Natural killer cell (primary cell): Measurements from ENCODE around the gene RIPOR1. TPM values are rescaled to one million over a fixed set of nuclear protein-coding genes. Genes with fewer than 3 reads are reported as not detected.
A peak's percentile ranks its signal among the peaks of the same experiment; 100 is the strongest.

ENCODE experiments used
- ATAC-seq, 3 donors: fragments of 150-1000 bp in 2 of 3; fragments of 200-7000 bp in 1 of 3; cut with Tn5 transposase; 1 replicate in 1 of 3; 2 replicates in 2 of 3; pipeline ENCODE4 v1.10.0; 2021; ENCODE audit warnings: mild to moderate bottlenecking in 2 of 3, moderate library complexity in 2 of 3
- DNase-seq, 2 donors: peaks; one replicate each; pipeline versions ENCODE4 v3.0.0 to v3.0.0-alpha.2; 2013 to 2021; ENCODE audit warnings: mixed read lengths in 1 of 2
- H3K27ac ChIP-seq: one replicate; pipeline ENCODE4 v1.5.1; 2013; ENCODE audit warnings: mild to moderate bottlenecking, low read length
- H3K27me3 ChIP-seq: one replicate; pipeline ENCODE4 v1.6.1; 2013; ENCODE audit warnings: low read length; ENCODE audit not compliant: control insufficient read depth, insufficient read depth
- H3K36me3 ChIP-seq: one replicate; pipeline ENCODE4 v1.6.1; 2013; ENCODE audit warnings: low read length; ENCODE audit not compliant: control insufficient read depth, insufficient read depth
- H3K4me1 ChIP-seq: one replicate; pipeline ENCODE4 v1.6.1; 2013; ENCODE audit warnings: low read length; ENCODE audit not compliant: control insufficient read depth, insufficient read depth
- H3K4me3 ChIP-seq: one replicate; pipeline ENCODE4 v1.5.1; 2013; ENCODE audit warnings: low read length
- H3K9me3 ChIP-seq: one replicate; pipeline ENCODE4 v1.6.1; 2013; ENCODE audit warnings: low read length; ENCODE audit not compliant: control insufficient read depth, insufficient read depth
- H3K27ac Mint-ChIP-seq, 2 donors: one replicate each; pipeline ENCODE4 v1.8.0; 2022; ENCODE audit warnings: mild to moderate bottlenecking in 2 of 2, mixed read lengths in 2 of 2, moderate library complexity in 1 of 2
- H3K27me3 Mint-ChIP-seq, 2 donors: one replicate each; pipeline ENCODE4 v1.8.0; 2022; ENCODE audit warnings: low read depth in 2 of 2, mixed read lengths in 2 of 2
- H3K36me3 Mint-ChIP-seq: one replicate; pipeline ENCODE4 v1.8.0; 2022; ENCODE audit warnings: mixed read lengths
- H3K4me1 Mint-ChIP-seq, 2 donors: one replicate each; pipeline ENCODE4 v1.8.0; 2022; ENCODE audit warnings: mixed read lengths in 2 of 2
- H3K4me3 Mint-ChIP-seq: one replicate; pipeline ENCODE4 v1.8.0; 2022; ENCODE audit warnings: mild to moderate bottlenecking, moderate library complexity, mixed read lengths
- H3K9me3 Mint-ChIP-seq, 2 donors: one replicate each; pipeline ENCODE4 v1.8.0; 2022; ENCODE audit warnings: mixed read lengths in 2 of 2
- WGBS: methylation state at CpG from one replicate; pipeline ENCODE4 v1.1.7; 2013; ENCODE audit warnings: missing lambda C conversion rate; ENCODE audit not compliant: insufficient coverage; 5-methylcytosine and 5-hydroxymethylcytosine counted together
- intact Hi-C: fragments of 100-400 bp; cut with micrococcal nuclease; formaldehyde crosslinking; loops from one replicate; pipeline ENCODE4 v1.14.2; 2022
- total RNA-seq, 4 donors: library from RNA; stranded (reverse); fragments of 120-200 nt in 1 of 4; gene quantifications; one replicate each; pipeline versions ENCODE4 v1.2.3 to v1.2.4, GENCODE V29; 2013 to 2022
- TF ChIP-seq, protein P1 (sequence below): fragments of 200-600 bp; IDR thresholded peaks from one replicate; pipeline ENCODE4 v1.8.0; 2022; ENCODE audit warnings: antibody characterized with exemption

The RIPOR1 gene
- total RNA-seq, 3 donors from 2014 or later (not counting 1 experiment from before 2014, with no cell fraction given) = 68.2 to 118 (median 74.8) TPM

DNA sequence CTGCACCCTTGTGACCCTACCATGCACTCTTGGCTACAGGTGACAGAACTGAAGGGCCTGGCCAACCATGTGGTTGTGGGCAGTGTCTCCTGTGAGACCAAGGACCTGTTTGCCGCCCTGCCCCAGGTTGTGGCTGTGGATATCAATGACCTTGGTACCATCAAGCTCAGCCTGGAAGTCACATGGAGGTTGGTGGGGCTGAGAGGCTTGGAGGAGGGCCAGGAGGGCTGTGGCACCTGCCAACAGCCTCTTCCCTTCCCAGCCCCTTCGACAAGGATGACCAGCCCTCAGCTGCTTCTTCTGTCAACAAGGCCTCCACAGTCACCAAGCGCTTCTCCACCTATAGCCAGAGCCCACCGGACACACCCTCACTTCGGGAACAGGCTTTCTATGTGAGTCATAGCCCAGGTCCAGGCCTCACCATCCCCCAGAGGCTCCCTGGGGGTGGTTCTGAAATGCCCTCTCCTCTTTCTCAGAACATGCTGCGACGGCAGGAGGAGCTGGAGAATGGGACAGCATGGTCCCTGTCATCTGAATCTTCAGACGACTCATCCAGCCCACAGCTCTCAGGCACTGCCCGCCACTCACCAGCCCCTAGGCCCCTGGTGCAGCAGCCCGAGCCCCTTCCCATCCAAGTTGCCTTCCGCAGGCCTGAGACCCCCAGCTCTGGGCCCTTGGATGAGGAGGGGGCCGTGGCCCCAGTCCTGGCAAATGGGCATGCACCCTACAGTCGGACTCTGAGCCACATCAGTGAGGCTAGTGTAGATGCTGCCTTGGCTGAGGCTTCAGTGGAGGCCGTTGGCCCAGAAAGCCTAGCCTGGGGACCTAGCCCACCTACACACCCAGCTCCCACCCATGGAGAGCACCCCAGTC lies 13.0 kb downstream of the RIPOR1 start:
- Histone ChIP-seq H3K27me3 (no peaks in the 10 kb centered on the region), H3K27ac (peak overlapping the region; percentile 28), H3K4me3 (no peak overlapping the region), H3K36me3 (peaks cover 23% of the 10 kb centered on the region), H3K4me1 (peaks cover 45% of the 10 kb centered on the region), H3K9me3 (no peaks in the 10 kb centered on the region)
- intact Hi-C loops = no loop called here
- TF ChIP-seq, protein P1, sequence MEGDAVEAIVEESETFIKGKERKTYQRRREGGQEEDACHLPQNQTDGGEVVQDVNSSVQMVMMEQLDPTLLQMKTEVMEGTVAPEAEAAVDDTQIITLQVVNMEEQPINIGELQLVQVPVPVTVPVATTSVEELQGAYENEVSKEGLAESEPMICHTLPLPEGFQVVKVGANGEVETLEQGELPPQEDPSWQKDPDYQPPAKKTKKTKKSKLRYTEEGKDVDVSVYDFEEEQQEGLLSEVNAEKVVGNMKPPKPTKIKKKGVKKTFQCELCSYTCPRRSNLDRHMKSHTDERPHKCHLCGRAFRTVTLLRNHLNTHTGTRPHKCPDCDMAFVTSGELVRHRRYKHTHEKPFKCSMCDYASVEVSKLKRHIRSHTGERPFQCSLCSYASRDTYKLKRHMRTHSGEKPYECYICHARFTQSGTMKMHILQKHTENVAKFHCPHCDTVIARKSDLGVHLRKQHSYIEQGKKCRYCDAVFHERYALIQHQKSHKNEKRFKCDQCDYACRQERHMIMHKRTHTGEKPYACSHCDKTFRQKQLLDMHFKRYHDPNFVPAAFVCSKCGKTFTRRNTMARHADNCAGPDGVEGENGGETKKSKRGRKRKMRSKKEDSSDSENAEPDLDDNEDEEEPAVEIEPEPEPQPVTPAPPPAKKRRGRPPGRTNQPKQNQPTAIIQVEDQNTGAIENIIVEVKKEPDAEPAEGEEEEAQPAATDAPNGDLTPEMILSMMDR = no peak
- Mint-ChIP-seq H3K4me3 (peak overlapping the region; percentile 2), H3K27me3 (no peaks in the 10 kb centered on the region), H3K4me1 (peaks cover 23 to 73% of the 10 kb centered on the region in 2 donors), H3K27ac (peak overlapping the region; percentile 76 to 84), H3K36me3 (no peaks in the 10 kb centered on the region), H3K9me3 (no peaks in the 10 kb centered on the region)
- ATAC-seq (no peak), DNase-seq (no peak)
- 90% methylated on average over 14 of the region's 14 CpGs for WGBS

DNA sequence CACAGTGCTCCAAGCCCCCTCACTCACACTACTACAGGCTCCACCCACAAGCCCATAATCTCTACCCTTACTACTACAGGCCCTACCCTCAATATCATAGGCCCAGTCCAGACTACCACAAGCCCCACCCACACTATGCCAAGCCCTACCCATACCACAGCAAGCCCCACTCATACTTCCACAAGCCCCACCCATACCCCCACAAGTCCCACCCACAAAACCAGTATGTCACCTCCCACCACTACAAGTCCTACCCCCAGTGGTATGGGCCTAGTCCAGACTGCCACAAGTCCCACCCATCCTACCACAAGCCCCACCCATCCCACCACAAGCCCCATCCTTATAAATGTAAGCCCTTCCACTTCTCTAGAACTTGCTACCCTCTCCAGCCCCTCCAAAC lies 13.8 kb downstream of the RIPOR1 start:
- Histone ChIP-seq H3K9me3 (no peaks in the 10 kb centered on the region), H3K36me3 (peaks cover 23% of the 10 kb centered on the region), H3K27ac (peak overlapping the region; percentile 28), H3K4me1 (peaks cover 47% of the 10 kb centered on the region), H3K4me3 (no peak overlapping the region), H3K27me3 (no peaks in the 10 kb centered on the region)
- H3K4me3 Mint-ChIP-seq = peak overlapping the region; percentile 2
- H3K27ac Mint-ChIP-seq = peak overlapping the region; percentile 74 to 76
- no peaks in the 10 kb centered on the region for H3K36me3 Mint-ChIP-seq
- H3K9me3 Mint-ChIP-seq = no peaks in the 10 kb centered on the region
- H3K27me3 Mint-ChIP-seq = no peaks in the 10 kb centered on the region
- peaks cover 16 to 71% of the 10 kb centered on the region in 2 donors for H3K4me1 Mint-ChIP-seq
- peak; percentile 75 to 83 (median 75) for ATAC-seq
- intact Hi-C loops = no loop called here
- TF ChIP-seq, protein P1 = no peak
- peak; percentile 69 to 87 for DNase-seq

DNA sequence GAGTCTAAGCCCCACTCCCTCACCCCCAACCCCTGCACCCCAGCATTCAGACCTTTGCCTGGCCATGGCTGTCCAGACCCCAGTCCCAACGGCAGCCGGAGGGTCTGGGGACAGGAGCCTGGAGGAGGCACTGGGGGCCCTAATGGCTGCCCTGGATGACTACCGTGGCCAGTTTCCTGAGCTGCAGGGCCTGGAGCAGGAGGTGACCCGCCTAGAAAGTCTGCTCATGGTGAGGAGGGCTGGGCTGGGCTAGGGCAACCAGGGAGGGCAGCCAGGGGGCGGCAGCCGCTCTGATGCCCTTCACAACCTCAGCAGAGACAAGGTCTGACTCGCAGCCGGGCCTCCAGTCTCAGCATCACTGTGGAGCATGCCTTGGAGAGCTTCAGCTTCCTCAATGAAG lies 14.4 kb downstream of the RIPOR1 start:
- peaks cover 23% of the 10 kb centered on the region for H3K36me3 ChIP-seq
- no peak overlapping the region for H3K4me3 Mint-ChIP-seq

More for the DNA sequence above, 14.4 kb downstream of the RIPOR1 start:
- Histone ChIP-seq H3K4me1 (peaks cover 53% of the 10 kb centered on the region), H3K9me3 (no peaks in the 10 kb centered on the region), H3K27me3 (no peaks in the 10 kb centered on the region), H3K27ac (no peak overlapping the region), H3K4me3 (no peak overlapping the region)
- Mint-ChIP-seq H3K36me3 (no peaks in the 10 kb centered on the region), H3K27me3 (no peaks in the 10 kb centered on the region), H3K9me3 (no peaks in the 10 kb centered on the region), H3K4me1 (peaks cover 16 to 71% of the 10 kb centered on the region in 2 donors), H3K27ac (peak overlapping the region; percentile 74 to 76)
- DNase-seq (no peak), ATAC-seq (no peak)
- 93% methylated on average over 8 of the region's 8 CpGs for WGBS
- intact Hi-C loops = no loop called here
- TF ChIP-seq, protein P1 = no peak
